NCI-H2196 treated with DMSO at 0.1 percent for 48 hours (cell line): Measurements from ENCODE around the gene DGKE.

Experiments used
- DNase-seq: peaks from one replicate; lab custom pipeline; 2025; ENCODE audit not compliant: unreplicated experiment; lab: John Stamatoyannopoulos, UW

The DGKE gene

DNA sequence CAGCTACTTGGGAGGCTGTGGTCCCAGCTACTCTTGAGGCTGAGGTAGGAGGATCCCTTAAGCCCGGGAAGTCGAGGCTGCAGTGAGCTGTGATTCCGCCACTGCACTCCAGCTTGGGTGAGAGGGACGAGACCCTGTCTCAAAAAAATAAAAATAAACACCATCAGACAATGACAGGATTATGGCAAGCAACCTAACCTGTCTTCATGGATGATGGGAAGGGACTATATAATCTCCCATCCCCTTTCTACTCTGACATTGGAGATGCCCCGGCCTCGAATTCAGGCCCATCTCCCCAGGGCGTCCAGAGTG is 79.0 kb downstream of the DGKE start:
- DNase-seq = no peak

DNA sequence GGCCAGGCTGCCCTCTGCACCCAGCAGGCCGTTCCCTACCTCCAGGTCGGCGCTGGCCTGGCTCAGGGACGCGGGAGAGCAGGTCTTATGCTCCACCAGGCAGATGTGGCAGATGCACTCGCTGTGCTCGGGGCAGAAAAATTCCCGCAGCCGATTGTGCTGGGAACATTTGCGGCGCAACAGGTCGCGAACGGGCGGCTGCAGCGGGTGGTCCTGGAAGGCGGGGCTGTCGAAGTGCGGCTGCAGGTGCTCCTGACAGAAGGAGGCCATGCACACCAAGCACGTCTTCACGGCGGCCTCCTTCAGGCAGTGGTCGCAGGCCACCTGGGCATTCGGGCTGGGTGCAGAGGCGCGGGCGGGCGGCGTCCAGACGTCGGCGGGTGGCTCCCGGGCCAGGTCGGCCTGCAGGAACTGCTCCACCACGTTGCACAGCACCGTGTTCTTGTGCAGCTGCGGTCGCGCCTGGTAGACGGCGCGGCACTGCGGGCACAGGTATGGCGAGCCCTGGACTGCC is 79.5 kb downstream of the DGKE start:
- DNase-seq = no peak

DNA sequence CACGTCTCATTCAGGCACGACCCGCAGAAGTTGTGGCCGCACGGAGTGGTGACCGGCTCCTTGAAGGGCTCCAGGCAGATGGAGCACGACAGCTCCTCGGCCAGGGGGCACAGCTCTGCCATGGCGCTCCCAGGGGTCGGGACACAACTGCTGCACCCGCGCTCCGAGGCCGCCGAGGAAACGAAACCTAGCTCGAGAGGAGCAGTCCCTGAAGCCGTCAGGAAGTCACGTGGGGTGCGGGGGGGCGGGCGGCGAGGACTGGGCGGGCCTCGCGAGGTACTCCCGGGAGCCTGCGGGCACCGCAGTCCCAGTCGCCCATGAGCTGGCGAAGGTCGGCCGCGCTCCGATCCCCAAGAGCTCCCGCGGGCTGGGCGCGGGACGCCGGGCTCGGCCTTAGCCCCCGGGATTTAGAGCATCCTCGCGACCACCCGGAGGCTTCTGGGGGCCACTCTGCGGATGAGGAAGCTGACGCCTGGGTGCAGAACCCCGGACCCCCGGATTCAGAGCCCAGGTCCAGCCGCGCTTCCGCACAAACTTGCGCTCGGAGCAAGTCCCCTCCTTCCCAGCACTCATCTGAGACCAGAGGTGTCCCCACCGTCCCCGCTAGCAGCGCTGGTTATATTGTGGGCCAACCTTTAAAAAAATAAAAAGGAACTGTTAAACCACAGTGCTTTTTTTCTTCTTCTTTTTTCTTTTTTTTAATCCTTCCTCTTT is 80.1 kb downstream of the DGKE start, which contains the start of gene TRIM25:
Gene TRIM25 (minus strand): TSS at position 183 of the 714 bp plus-strand sequence. CDS start 61 bp downstream, at position 122.
- DNase-seq = peak; percentile 77

DNA sequence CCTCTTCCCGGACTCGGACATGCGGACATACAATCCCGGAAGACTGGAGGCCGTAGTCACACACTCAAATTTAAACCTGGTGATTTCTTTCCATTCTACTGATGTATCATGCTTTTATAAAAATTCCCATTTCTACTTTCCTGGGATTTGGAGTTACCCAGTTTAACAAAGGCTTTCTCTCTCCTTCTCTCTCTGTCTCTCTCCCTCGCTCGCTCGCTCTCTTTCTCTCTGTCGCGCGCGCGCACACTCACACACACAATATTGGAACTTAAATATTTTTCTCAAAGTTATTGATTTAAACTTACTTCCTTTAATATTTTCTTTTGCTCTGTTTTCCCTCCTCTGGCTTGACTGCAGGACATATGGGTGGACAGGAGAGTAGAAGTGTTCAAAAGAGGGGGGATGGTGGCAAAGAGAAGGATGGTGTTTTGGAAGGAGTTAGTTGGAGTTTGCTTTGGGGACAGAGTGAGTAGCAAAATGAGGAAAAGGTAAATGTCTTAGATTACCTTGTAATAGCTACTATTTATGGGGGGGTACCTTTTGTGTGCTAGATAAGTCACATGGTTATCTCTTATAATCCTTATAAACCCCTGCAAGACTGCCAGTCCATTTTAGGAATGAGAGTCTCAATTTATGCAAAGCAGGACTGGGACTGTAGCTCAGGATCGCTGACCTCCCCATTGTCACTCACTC is 80.8 kb downstream of the DGKE start:
- DNase-seq = no peak

DNA sequence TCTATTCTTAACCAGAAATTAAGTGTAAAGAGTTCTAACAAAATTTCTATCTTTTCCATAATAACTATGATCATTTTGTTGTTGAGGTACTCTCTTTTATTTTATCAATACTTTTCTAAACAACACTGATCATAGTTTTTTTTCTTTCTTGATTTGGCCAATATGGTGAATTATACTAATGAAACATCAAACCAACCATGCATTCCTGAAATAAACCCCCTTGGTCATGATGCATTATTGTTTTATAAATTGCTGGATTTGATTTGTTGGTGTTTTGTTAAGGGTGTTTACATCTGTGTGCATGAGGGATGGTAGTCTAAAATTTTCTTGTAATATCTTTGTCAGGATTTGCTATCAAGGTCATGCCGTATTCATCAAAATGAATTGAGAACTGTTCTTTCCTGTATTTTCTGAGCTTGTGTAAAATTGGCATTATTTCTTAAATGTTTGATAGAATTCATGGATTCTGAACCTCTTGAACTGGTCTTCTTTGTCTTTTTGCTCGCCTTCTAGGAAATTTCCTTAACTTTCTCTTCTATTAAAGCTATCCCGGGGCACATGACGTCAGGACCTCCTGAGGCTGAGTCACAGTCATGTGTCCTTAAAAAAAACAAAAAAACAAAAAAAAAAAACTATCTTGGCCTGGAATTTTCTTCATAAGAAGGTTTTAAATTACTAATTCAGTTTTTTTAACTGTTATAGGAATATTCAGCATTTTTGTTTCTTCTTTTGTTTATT is 83.8 kb downstream of the DGKE start:
- no peak for DNase-seq

DNA sequence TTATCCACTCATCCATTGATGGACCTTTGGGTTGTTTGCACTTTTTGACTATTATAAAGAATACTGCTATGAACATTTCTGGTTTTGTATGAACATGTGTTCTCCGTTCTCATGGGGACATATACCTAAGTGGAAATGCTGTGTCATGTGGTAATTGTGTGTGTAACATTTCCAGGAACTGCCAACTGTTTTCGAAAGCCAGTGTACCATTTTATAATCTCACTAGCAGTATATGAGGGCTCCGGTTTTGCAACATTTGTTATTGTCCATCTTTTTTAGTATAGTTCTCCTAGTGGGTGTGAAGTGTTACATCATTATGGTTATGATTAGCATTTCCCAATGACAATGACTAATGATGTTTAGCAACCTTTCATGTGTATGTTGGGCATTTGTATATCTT is 85.0 kb downstream of the DGKE start:
- no peak for DNase-seq
